GM11168 (cell line): ENCODE data around the gene PTPRK.
"Not testable (repeated sequence)": the region's sequence is repeated elsewhere in the genome, so short reads cannot be mapped to it uniquely, and the experiment has no call there.

ENCODE experiments used
- in situ Hi-C: fragments of 300-500 bp; cut with MboI; formaldehyde crosslinking; loops from one replicate; pipeline ENCODE4 v1.12.0; 2022; ENCODE audit warnings: low sequenced_read_pairs; ENCODE audit not compliant: unreplicated experiment

PTPRK gene

GRCh38 chr6:128492386-128492785 lies 28.0 kb downstream of the PTPRK start:
- in situ Hi-C loops, result no loop called here

- in situ Hi-C loops, result no loop called here
Observed at GRCh38 chr6:128491610-128492206, 28.7 kb downstream of the PTPRK start.

- in situ Hi-C loops, result no loop called here
Observed at GRCh38 chr6:128491100-128491581, 29.3 kb downstream of the PTPRK start.

- in situ Hi-C loops, result no loop called here
Observed at GRCh38 chr6:128487746-128488145, 32.7 kb downstream of the PTPRK start.

GRCh38 chr6:128487055-128487454 lies 33.3 kb downstream of the PTPRK start:
- in situ Hi-C loops, result no loop called here

- in situ Hi-C loops, result not testable (repeated sequence)
Observed at GRCh38 chr6:128486580-128486979, 33.8 kb downstream of the PTPRK start.

GRCh38 chr6:128483472-128484135 lies 36.8 kb downstream of the PTPRK start:
- in situ Hi-C loops, result no loop called here

- in situ Hi-C loops, result no loop called here
Observed at GRCh38 chr6:128482642-128483041, 37.8 kb downstream of the PTPRK start.

- in situ Hi-C loops, result no loop called here
Observed at GRCh38 chr6:128479991-128480390, 40.4 kb downstream of the PTPRK start.

- in situ Hi-C loops, result no loop called here
Observed at GRCh38 chr6:128479048-128479666, 41.2 kb downstream of the PTPRK start.

- in situ Hi-C loops, result no loop called here
Observed at GRCh38 chr6:128478230-128479047, 42.0 kb downstream of the PTPRK start.

GRCh38 chr6:128474933-128475332 lies 45.5 kb downstream of the PTPRK start:
- in situ Hi-C loops, result no loop called here

- in situ Hi-C loops, result no loop called here
Observed at GRCh38 chr6:128474481-128474880, 45.9 kb downstream of the PTPRK start.

GRCh38 chr6:128471907-128472306 lies 48.5 kb downstream of the PTPRK start:
- in situ Hi-C loops, result no loop called here

- in situ Hi-C loops, result no loop called here
Observed at GRCh38 chr6:128465368-128466343, 54.7 kb downstream of the PTPRK start.

GRCh38 chr6:128464790-128465189 lies 55.6 kb downstream of the PTPRK start:
- in situ Hi-C loops, result no loop called here

GRCh38 chr6:128463942-128464341 lies 56.5 kb downstream of the PTPRK start:
- in situ Hi-C loops, result no loop called here

- in situ Hi-C loops, result no loop called here
Observed at GRCh38 chr6:128461501-128461900, 58.9 kb downstream of the PTPRK start.

GRCh38 chr6:128456510-128457230 lies 63.7 kb downstream of the PTPRK start:
- in situ Hi-C loops, result no loop called here
